ENCODE data around the gene PTPN3. TPM values are rescaled to one million over a fixed set of nuclear protein-coding genes. Genes with fewer than 3 reads are reported as not detected.
A peak's percentile ranks its signal among the peaks of the same experiment; 100 is the strongest.

Gene PTPN3
- total and polyA plus RNA-seq, 4 donors: 6.3 to 30.3 (median 23.5) TPM

- no peaks in the 10 kb centered on the region for H3K27me3 ChIP-seq (ENCODE audit: control insufficient read depth in 4 of 4, insufficient read depth in 4 of 4, low read length in 3 of 4)
- H3K9me3 ChIP-seq (ENCODE audit: control insufficient read depth in 4 of 4, low read length in 3 of 4): no peaks in the 10 kb centered on the region
- H3K4me1 ChIP-seq (ENCODE audit: control insufficient read depth in 4 of 4, insufficient read depth in 4 of 4, low read length in 3 of 4): no peaks in the 10 kb centered on the region
- no peak overlapping the region for H3K4me3 ChIP-seq (ENCODE audit: low read depth in 1 of 3, low read length in 3 of 3)
- 89% methylated on average over 3 of the region's 3 CpGs for WGBS
- H3K36me3 ChIP-seq (ENCODE audit: control insufficient read depth in 4 of 4, insufficient read depth in 3 of 4, low read depth in 1 of 4, low read length in 3 of 4): peaks cover 4 to 28% (median 19%) of the 10 kb centered on the region in 4 donors
- no peak overlapping the region for H3K9ac ChIP-seq (ENCODE audit: low read depth in 1 of 2, low read length in 2 of 2)
- DNase-seq (ENCODE audit: low spot score): no peak
- no peak for TF ChIP-seq HNF4A (conservative IDR thresholded peaks at IDR 0.05)
- no peak for TF ChIP-seq GABPA (IDR thresholded peaks at IDR 0.05 in 1 of 2, conservative IDR thresholded peaks at IDR 0.05 in 1 of 2)
- TF ChIP-seq HNF4G (IDR thresholded peaks at IDR 0.05): no peak
- TF ChIP-seq REST (IDR thresholded peaks at IDR 0.05): no peak
- TF ChIP-seq ATF3 (IDR thresholded peaks at IDR 0.05): no peak
- TF ChIP-seq FOXA2 (IDR thresholded peaks at IDR 0.05): no peak
- no peak for TF ChIP-seq TAF1 (conservative IDR thresholded peaks at IDR 0.05)
- no peak for TF ChIP-seq YY1 (IDR thresholded peaks at IDR 0.05)
- TF ChIP-seq RAD21 (IDR thresholded peaks at IDR 0.05): no peak
- TF ChIP-seq ZBTB33 (IDR thresholded peaks at IDR 0.05): no peak
- TF ChIP-seq RXRA (IDR thresholded peaks at IDR 0.05): no peak
- no peak for TF ChIP-seq SP1 (IDR thresholded peaks at IDR 0.05)
- no peak for TF ChIP-seq NR2F2 (IDR thresholded peaks at IDR 0.05)
- TF ChIP-seq MAX (IDR thresholded peaks at IDR 0.05): no peak
- no peak overlapping the region for H3K27ac ChIP-seq (ENCODE audit: low read depth in 1 of 2, low read length in 2 of 2)
Measured at GRCh38 chr9:109452761-109453160, 45.3 kb downstream of the PTPN3 start.

- Histone ChIP-seq H3K27me3 (ENCODE audit: control insufficient read depth in 4 of 4, insufficient read depth in 4 of 4, low read length in 3 of 4) (no peaks in the 10 kb centered on the region), H3K27ac (ENCODE audit: low read depth in 1 of 2, low read length in 2 of 2) (no peak overlapping the region), H3K9ac (ENCODE audit: low read depth in 1 of 2, low read length in 2 of 2) (no peak overlapping the region), H3K9me3 (ENCODE audit: control insufficient read depth in 4 of 4, low read length in 3 of 4) (no peaks in the 10 kb centered on the region), H3K4me1 (ENCODE audit: control insufficient read depth in 4 of 4, insufficient read depth in 4 of 4, low read length in 3 of 4) (no peaks in the 10 kb centered on the region), H3K4me3 (ENCODE audit: low read depth in 1 of 3, low read length in 3 of 3) (no peak overlapping the region), H3K36me3 (ENCODE audit: control insufficient read depth in 4 of 4, insufficient read depth in 3 of 4, low read depth in 1 of 4, low read length in 3 of 4) (peaks cover 7 to 27% (median 17%) of the 10 kb centered on the region in 4 donors)
- TF ChIP-seq RAD21 (IDR thresholded peaks at IDR 0.05): peak; percentile 59 to 74
- TF ChIP-seq GABPA (IDR thresholded peaks at IDR 0.05 in 1 of 2, conservative IDR thresholded peaks at IDR 0.05 in 1 of 2): no peak
- peak; percentile 24 for TF ChIP-seq CTCF (IDR thresholded peaks at IDR 0.05; ENCODE audit: low read depth, low read length, missing input control)
- no peak for DNase-seq (ENCODE audit: low spot score)
- WGBS: 65% methylated on average over 9 of the region's 9 CpGs
Measured at GRCh38 chr9:109451311-109452025, 46.6 kb downstream of the PTPN3 start.
